Keratinocyte (primary cell): Measurements from ENCODE around the gene GALNT14.

Experiments
- CTCF ChIP-seq, 3 experiments: IDR thresholded peaks in 1 of 3; conservative IDR thresholded peaks in 1 of 3; optimal IDR thresholded peaks in 1 of 3; 2 replicates in 2 of 3; 3 replicates in 1 of 3; pipeline versions ENCODE3 to v1.5.1; 2011; ENCODE audit warnings: low read length in 3 of 3, mild to moderate bottlenecking in 3 of 3, moderate library complexity in 2 of 3, control low read depth in 1 of 3, inconsistent platforms in 1 of 3; ENCODE audit not compliant: insufficient read depth in 2 of 3; ENCODE audit errors: extremely low read depth in 1 of 3
- EZH2 ChIP-seq: IDR thresholded peaks from one replicate; pipeline ENCODE4 v1.6.1; 2012; ENCODE audit warnings: inconsistent platforms, mild to moderate bottlenecking, low read length, moderate library complexity

GRCh38 chr2:30865892-30866681 lies 272.2 kb downstream of the GALNT14 start:
- TF ChIP-seq CTCF (optimal IDR thresholded peaks at IDR 0.05 in 1 of 3, IDR thresholded peaks at IDR 0.05 in 1 of 3, conservative IDR thresholded peaks at IDR 0.05 in 1 of 3; ENCODE audit: extremely low read depth in 1 of 3, insufficient read depth in 2 of 3, low read length in 3 of 3) (no peak), EZH2 (no peak)
